Astrocyte of the spinal cord (primary cell): ENCODE results near the gene THBS2.
A peak's percentile ranks its signal among the peaks of the same experiment; 100 is the strongest.

ENCODE experiments used
- DNase-seq: peaks from one replicate; pipeline ENCODE4 v3.0.0; 2011; ENCODE audit warnings: low read depth, low spot score
- H3K4me3 ChIP-seq: 2 replicates; pipeline ENCODE4 v1.5.1; 2011; ENCODE audit warnings: low read depth, mild to moderate bottlenecking, low read length, moderate library complexity
- in situ Hi-C: cut with HindIII; loops from 2 replicates; pipeline ENCODE4 v1.10.0; 2017; ENCODE audit warnings: low sequenced_read_pairs
- TF ChIP-seq, protein P1 (sequence below): IDR thresholded peaks from 2 replicates; pipeline ENCODE4 v1.5.1; 2012; ENCODE audit warnings: low read depth, mild to moderate bottlenecking, low read length, inconsistent platforms

THBS2 gene

DNA sequence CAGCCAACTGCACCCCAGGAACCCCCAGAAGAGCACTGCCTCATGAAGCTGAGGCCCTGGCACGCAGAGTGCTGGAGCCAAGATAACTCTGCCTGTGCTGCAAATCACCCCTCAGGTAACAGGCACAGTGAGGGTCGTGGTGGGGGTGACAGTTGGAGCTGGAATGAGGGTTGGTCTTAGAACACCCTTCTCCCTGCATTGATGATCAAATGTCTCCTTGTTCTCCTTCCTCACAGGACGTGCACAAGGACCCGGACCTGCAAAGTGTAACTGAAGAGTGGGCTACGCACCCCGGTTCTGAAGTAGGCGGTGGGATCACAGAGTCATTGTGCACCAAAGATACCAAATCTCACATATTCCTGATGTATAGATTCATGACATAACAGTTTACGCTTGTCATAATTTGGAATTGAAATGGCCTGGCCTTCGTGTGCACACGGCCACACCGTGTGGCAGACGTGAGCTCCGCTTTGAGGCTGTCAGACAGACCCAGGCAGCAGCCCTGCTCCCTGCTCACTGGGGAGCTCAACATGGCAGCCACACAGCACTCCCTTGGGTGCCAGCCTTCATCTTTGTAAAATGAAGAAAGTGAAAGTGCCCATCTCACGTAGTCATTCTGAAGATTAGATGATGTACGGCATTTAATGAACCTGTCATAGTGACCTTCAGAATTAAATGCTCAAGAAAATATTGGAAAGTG lies 8.8 kb downstream of the THBS2 start:
- TF ChIP-seq, protein P1, sequence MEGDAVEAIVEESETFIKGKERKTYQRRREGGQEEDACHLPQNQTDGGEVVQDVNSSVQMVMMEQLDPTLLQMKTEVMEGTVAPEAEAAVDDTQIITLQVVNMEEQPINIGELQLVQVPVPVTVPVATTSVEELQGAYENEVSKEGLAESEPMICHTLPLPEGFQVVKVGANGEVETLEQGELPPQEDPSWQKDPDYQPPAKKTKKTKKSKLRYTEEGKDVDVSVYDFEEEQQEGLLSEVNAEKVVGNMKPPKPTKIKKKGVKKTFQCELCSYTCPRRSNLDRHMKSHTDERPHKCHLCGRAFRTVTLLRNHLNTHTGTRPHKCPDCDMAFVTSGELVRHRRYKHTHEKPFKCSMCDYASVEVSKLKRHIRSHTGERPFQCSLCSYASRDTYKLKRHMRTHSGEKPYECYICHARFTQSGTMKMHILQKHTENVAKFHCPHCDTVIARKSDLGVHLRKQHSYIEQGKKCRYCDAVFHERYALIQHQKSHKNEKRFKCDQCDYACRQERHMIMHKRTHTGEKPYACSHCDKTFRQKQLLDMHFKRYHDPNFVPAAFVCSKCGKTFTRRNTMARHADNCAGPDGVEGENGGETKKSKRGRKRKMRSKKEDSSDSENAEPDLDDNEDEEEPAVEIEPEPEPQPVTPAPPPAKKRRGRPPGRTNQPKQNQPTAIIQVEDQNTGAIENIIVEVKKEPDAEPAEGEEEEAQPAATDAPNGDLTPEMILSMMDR: no peak
- in situ Hi-C loops: no loop called here
- no peak overlapping the region for H3K4me3 ChIP-seq
- no peak for DNase-seq

DNA sequence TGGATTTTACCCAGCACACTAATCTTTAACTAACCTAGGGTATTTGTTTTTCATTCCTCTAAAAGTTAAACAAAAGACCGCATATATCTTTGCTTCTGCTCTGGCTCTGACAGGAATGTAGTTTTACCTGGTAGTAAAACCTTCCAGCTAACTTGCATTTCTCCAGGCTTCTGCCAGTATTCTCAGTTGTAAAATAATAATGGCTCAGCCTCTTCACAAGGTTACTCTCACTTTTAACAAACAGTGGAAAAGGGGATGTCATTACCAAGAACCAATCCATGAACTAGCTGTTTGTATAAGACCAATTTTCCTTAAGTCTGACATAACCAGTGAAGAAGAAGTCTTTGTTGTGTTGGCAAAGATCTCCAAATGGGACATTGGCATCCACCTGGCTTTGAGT lies 10.0 kb downstream of the THBS2 start:
- TF ChIP-seq, protein P1: no peak
- no peak for DNase-seq
- in situ Hi-C loops: no loop called here
- no peak overlapping the region for H3K4me3 ChIP-seq

DNA sequence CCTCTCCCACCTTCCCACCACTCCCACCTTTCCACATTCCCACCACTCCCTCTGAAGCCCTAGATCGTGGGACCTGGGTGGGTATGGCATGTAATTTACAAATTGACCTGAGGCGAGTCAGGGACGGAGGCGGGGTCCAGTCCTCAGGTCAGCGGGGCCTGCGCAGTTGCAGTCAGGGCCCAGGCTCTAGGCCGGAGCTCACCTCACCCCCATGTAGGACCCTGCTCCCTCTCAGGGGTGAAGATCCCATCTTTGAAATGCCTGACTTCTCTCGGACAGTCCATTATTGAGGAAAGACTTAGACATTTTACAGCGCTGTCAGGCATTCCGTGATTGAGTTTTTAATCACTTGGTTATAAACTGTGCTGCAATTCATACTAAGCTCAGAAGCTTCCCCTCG lies 10.5 kb downstream of the THBS2 start:
- TF ChIP-seq, protein P1: no peak
- in situ Hi-C loops: no loop called here
- no peak overlapping the region for H3K4me3 ChIP-seq
- no peak for DNase-seq

- H3K4me3 ChIP-seq: no peak overlapping the region
- no peak for DNase-seq
- TF ChIP-seq, protein P1: no peak
- in situ Hi-C loops: no loop called here
Measured at GRCh38 chr6:169241688-169242350, 11.8 kb downstream of the THBS2 start.

GRCh38 chr6:169240591-169241390 lies 12.9 kb downstream of the THBS2 start:
- TF ChIP-seq, protein P1: no peak
- in situ Hi-C loops: no loop called here
- peak; percentile 24 for DNase-seq
- no peak overlapping the region for H3K4me3 ChIP-seq

GRCh38 chr6:169240125-169240524 lies 13.5 kb downstream of the THBS2 start:
- no peak overlapping the region for H3K4me3 ChIP-seq
- DNase-seq: no peak
- TF ChIP-seq, protein P1: no peak
- in situ Hi-C loops: no loop called here
